ENCODE measurements around the gene CCT3.

The CCT3 gene

DNA sequence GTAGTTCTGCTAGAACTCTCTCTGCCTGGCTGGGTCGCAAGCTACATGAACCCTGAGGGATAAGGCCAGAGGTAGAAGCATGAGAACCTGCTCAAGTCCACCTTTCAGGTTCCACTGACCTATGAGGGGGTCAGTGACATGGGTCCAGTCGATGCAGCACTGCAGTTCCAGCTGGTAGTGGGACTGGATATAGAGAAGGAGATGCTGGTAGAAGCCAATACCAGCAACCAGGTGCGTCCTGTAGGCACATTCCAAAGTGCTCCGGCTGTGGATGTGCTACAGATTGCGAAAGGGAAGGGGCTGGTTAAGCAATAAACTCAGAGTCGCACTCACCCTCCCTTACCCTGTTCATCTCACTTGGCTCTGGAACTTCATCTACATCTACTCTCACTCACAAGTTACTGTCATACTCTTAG lies 61.1 kb downstream of the CCT3 start:
- no peak for DNase-seq (ENCODE audit: low spot score)

GRCh38 chr1:156276532-156276931 lies 61.6 kb downstream of the CCT3 start:
- no peak for DNase-seq (ENCODE audit: low spot score)

GRCh38 chr1:156270314-156270713 lies 67.8 kb downstream of the CCT3 start:
- DNase-seq (ENCODE audit: low spot score): no peak

DNA sequence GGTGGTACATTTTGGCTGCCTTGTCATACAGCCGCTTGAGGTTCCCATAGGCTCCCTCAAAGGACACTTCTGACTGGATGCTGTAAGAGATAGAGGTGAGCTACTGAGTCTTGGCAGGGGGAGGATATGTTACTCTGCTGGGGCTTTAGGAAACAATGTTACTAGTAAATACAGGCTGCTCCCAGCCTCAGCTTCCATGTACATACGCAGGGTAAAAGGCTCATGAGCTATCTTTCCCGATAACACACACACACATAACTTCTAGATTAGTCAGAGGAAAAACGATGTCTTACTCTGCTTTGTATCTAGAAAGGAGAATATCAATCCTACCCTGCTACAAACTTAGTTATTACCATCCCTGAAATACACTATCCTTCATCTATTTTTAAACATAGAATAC lies 69.8 kb downstream of the CCT3 start:
- no peak for DNase-seq (ENCODE audit: low spot score)

DNA sequence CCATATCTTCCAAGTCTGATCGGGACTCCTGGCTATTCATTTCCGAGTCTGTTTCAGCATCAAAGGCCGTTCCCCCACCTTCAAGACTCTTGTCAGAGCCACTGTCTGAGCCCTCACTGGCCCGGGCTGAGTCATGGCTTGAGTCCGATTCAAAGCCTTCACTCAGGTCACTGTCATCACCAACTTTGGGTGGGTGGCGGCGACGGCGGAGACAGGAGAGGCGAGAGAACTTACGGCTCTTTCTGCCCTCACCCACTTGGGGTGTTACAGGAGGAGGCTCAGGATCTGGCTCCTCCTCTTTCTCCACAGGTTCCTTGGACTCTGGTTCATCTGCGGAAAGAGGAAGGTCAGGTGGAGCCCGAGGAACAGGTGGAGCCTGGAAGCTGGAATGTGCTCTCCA lies 72.0 kb downstream of the CCT3 start:
- no peak for DNase-seq (ENCODE audit: low spot score)

GRCh38 chr1:156263288-156263655 lies 74.8 kb downstream of the CCT3 start:
- no peak for DNase-seq (ENCODE audit: low spot score)

GRCh38 chr1:156262461-156263287 lies 75.4 kb downstream of the CCT3 start:
- DNase-seq (ENCODE audit: low spot score): no peak

DNA sequence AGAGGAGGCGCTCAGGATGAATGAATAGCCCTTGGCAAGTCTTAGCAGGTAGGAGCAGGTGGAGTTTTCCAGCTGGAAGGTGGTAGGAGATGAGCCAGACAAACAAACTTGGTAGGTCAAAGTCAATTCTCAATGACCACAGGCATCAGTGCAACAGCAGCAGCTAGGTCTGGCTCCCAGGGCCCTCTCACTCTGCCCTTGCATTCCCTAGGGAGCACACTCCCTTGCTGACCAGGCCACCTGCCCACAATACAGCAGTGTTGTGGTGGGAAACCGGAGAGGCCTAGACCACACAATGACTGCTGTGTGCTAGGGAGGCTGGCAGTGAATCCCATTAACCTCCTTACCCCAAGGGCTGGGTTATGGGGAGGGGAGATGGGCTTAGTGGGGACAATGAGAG lies 77.2 kb downstream of the CCT3 start:
- no peak for DNase-seq (ENCODE audit: low spot score)

DNA sequence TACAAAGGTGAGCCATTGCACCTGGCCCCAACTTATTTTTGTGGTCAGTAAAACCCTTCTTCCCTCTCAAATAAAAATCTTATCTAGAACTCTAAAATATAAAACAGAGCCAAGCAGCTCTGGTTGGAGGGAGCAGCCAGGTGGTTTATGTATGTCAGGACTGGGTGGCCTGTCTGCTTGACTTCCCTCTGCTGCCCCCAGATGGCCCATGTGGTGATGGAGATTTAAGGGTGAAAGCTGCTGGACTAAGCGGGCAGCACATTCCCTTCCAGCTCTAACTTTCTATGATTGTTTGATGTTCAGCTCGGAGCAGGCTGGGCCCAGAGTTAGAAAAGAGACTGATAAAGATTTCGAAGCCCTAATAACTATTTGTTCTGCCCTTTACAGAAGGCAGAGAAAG lies 78.3 kb downstream of the CCT3 start:
- DNase-seq (ENCODE audit: low spot score): no peak
